GM12864 (cell line): ENCODE measurements around the gene GABRG3.

Source experiments
- DNase-seq: peaks from one replicate; pipeline ENCODE4 v3.0.0-alpha.2; 2011; ENCODE audit warnings: low read depth
- H3K4me3 ChIP-seq: 2 replicates; pipeline ENCODE4 v1.5.1; 2011; ENCODE audit warnings: mild to moderate bottlenecking, low read depth, low read length, control low read depth
- TF ChIP-seq, protein P1 (sequence below): IDR thresholded peaks from 2 replicates; pipeline ENCODE4 v1.5.1; 2011; ENCODE audit warnings: low read depth, mild to moderate bottlenecking, moderate library complexity, low read length, control low read depth, inconsistent platforms; ENCODE audit errors: missing control alignments

GABRG3 gene

GRCh38 chr15:27549746-27550145, 578.8 kb downstream of the GABRG3 start:
- TF ChIP-seq, protein P1, sequence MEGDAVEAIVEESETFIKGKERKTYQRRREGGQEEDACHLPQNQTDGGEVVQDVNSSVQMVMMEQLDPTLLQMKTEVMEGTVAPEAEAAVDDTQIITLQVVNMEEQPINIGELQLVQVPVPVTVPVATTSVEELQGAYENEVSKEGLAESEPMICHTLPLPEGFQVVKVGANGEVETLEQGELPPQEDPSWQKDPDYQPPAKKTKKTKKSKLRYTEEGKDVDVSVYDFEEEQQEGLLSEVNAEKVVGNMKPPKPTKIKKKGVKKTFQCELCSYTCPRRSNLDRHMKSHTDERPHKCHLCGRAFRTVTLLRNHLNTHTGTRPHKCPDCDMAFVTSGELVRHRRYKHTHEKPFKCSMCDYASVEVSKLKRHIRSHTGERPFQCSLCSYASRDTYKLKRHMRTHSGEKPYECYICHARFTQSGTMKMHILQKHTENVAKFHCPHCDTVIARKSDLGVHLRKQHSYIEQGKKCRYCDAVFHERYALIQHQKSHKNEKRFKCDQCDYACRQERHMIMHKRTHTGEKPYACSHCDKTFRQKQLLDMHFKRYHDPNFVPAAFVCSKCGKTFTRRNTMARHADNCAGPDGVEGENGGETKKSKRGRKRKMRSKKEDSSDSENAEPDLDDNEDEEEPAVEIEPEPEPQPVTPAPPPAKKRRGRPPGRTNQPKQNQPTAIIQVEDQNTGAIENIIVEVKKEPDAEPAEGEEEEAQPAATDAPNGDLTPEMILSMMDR, result no peak
- no peak for DNase-seq
- H3K4me3 ChIP-seq, result no peak overlapping the region

GRCh38 chr15:27550635-27551034, 579.7 kb downstream of the GABRG3 start:
- TF ChIP-seq, protein P1, result no peak
- no peak overlapping the region for H3K4me3 ChIP-seq
- no peak for DNase-seq

GRCh38 chr15:27561816-27562215, 590.8 kb downstream of the GABRG3 start:
- H3K4me3 ChIP-seq, result no peak overlapping the region
- TF ChIP-seq, protein P1, result no peak
- no peak for DNase-seq

- TF ChIP-seq, protein P1, result no peak
- DNase-seq, result no peak
- H3K4me3 ChIP-seq, result no peak overlapping the region
These were observed 592.9 kb downstream of the GABRG3 start for GRCh38 chr15:27563765-27564370.

- no peak overlapping the region for H3K4me3 ChIP-seq
- TF ChIP-seq, protein P1, result no peak
- no peak for DNase-seq
These were observed 593.7 kb downstream of the GABRG3 start for GRCh38 chr15:27564656-27565055.

- TF ChIP-seq, protein P1, result no peak
- DNase-seq, result no peak
- H3K4me3 ChIP-seq, result no peak overlapping the region
These were observed 599.8 kb downstream of the GABRG3 start for GRCh38 chr15:27570746-27571145.

DNA sequence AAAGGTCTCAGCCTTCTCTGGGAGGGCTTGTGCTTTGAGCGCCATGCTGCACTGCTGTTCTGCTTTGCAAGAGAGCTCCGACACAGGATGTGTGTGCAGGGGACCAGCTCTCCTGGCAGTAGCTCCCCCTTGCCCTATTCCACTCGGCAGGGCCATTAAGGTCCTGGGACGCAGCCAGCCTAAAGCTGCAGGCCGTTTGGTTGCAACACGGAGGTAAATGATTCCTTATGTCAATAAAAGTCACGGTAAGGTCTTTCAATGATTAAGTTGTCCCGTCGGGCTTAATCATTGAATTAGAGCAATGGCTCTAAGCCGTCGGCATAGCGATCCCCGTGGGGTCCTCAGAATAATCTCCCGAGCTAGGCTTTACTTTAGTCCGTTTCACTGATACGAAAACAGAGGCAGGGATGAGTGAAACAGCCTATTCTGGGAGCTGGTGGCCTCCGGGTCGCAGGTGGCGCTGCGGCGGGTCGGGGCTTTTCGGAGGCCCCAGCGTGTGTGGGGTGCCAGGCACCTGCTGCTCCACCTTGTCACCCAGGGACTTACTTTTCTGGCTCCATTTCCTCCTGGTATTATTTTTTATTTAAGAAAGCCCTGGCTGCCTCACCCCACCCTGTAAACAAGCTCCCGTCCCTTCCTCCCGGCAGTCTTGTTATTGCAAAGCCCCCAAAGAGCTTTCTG, 603.0 kb downstream of the GABRG3 start:
- DNase-seq, result no peak
- H3K4me3 ChIP-seq, result no peak overlapping the region
- TF ChIP-seq, protein P1, result no peak
